C4-2B (cell line): ENCODE data around the gene TRIM63.

Source experiments
- H3K27ac ChIP-seq: fragments of 450-650 bp; 2 replicates; pipeline ENCODE4 v1.5.1; 2017
- ZFX ChIP-seq: fragments of 450-650 bp; IDR thresholded peaks from 2 replicates; pipeline ENCODE4 v1.6.1; 2017
- TF ChIP-seq, protein P1 (sequence below): fragments of 450-650 bp; conservative IDR thresholded peaks from 2 replicates; pipeline ENCODE4 v1.5.1; 2017; ENCODE audit warnings: mild to moderate bottlenecking

The TRIM63 gene

DNA sequence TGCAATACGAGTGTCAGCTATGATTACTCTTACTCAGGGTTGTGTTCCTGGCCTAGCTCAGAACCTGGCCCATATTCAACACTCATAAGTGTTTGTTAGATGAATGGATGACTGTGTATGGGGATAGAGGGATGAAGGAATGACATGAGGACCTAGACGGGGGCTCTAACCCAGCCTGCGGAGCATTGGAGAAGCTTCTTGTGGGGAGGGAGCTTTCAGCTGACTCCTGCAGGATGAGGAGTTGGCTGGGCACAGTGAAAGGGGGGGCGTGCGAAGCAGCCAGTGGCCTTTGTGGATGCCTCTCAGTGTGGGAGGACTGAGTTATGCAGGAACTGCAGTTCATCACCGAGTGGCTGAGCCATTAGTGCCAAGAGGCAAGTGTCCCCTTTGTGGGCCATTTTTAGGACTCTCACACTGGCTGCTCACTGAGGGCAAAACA lies 47.1 kb downstream of the TRIM63 start:
- TF ChIP-seq, protein P1, sequence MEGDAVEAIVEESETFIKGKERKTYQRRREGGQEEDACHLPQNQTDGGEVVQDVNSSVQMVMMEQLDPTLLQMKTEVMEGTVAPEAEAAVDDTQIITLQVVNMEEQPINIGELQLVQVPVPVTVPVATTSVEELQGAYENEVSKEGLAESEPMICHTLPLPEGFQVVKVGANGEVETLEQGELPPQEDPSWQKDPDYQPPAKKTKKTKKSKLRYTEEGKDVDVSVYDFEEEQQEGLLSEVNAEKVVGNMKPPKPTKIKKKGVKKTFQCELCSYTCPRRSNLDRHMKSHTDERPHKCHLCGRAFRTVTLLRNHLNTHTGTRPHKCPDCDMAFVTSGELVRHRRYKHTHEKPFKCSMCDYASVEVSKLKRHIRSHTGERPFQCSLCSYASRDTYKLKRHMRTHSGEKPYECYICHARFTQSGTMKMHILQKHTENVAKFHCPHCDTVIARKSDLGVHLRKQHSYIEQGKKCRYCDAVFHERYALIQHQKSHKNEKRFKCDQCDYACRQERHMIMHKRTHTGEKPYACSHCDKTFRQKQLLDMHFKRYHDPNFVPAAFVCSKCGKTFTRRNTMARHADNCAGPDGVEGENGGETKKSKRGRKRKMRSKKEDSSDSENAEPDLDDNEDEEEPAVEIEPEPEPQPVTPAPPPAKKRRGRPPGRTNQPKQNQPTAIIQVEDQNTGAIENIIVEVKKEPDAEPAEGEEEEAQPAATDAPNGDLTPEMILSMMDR = no peak
- no peak for TF ChIP-seq ZFX
- H3K27ac ChIP-seq = no peak overlapping the region

DNA sequence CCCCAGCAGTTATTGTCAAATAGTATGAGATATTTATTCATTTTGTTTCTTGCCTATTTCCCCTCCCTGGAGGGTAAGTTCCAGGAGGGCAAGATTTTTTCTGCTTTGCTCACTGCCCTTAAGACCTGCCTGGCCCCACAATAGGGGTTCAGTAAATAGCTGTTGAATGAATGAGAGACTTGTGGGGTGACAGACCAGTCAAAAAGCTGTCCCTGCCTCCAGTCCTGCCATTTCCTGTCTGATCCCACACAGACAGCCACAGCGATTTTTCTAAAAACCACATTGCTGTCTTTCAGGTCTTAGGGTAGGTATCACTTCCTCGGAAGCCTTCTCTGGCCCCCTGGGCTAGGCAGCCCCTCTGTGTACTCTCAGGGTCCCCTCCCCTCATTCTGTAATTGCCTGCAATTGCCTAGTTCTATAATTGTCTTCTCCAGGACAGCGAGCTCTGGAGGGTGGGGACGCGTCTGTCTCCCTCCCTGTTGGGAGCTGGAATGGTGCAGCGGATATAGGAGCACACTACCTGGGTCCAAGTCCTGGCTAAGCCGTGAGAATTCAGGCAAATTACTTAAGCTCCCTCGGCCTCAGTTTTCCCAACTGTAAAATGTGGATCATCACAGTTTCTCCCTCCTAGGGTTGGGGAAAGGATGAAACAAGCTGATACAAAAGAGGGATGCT lies 47.7 kb downstream of the TRIM63 start:
- no peak overlapping the region for H3K27ac ChIP-seq
- TF ChIP-seq, protein P1 = no peak
- no peak for TF ChIP-seq ZFX

DNA sequence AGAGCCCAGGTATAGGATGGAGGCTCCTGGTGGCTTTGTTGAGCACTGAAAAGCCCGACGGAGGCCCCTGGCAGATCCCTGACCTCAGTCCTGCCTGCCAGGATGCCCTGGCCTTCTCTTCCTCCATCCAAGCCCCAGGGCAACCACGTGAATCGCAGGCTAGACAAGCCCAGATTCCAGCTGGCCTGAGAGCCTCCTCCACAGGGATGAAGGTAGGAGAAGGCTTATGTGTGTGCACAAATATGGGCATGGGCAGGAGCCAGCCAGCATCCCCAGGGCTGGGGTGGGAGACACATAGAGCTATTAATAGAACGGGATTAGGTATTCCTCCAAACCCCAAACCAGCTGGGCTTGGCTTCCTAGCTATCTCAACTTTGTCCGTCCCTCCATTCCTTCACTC lies 49.8 kb downstream of the TRIM63 start:
- no peak for TF ChIP-seq ZFX
- TF ChIP-seq, protein P1 = no peak
- H3K27ac ChIP-seq = no peak overlapping the region

DNA sequence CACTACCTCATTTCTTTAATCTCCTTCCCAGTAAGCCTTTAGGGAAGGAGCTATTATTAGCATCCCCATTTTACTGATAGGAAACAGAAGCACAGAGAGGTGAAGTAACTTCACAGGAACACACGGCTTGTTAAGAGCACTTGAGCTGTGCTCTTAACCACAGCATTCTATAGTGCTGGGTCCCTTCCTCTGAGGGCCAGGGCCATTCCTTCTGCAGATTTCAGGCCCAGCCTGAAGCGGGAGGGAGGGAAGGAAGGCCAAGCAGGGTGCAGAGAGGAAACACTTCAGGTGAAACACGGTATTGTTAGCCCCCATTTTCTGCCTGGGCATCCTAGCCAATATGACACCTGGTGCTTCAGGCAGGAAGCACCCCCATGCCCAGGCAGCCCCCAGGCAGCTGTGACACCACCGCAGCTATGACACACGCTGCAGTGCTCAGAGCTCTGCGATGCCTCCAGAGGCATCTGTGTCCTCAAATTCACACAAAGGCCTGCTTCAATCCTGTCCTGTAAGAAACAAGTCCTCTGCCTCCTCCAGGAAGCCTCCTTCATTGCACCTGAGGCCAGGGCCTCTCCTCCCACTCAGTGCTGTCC lies 50.4 kb downstream of the TRIM63 start:
- H3K27ac ChIP-seq = no peak overlapping the region
- no peak for TF ChIP-seq ZFX
- TF ChIP-seq, protein P1 = no peak

DNA sequence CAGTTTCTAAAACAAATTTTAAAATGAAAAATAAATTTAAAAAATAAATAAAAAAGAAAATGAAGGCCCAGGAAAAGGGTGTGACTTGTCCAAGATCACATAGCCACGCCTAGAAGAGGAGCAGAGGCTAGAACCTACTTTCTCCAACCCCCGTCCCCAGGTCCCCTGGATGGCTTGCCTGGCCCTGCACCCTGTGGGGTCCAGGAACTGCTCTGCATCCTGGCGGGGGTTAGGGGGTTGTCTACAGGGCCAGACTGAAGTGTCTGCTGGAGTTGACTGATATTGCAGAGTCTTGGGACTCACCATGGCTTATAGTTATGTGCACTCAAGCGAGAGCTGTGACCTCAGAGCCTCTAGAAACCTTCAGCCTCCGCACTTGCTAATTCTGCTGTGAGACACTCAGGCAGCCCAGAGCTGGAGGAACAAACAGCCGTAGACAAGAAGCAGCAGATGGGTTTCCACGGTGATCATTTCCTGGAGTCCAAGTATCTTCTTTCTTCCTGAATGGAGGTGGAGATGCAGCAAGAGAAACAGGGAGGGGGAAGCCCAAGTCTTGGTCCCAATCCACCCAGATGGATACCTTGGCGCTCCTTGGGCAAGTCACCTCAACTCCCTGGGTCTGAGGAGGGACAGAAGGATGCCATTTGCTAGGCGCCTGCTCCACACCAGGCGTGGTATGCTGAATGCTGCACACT lies 51.0 kb downstream of the TRIM63 start:
- no peak overlapping the region for H3K27ac ChIP-seq
- TF ChIP-seq ZFX = no peak

DNA sequence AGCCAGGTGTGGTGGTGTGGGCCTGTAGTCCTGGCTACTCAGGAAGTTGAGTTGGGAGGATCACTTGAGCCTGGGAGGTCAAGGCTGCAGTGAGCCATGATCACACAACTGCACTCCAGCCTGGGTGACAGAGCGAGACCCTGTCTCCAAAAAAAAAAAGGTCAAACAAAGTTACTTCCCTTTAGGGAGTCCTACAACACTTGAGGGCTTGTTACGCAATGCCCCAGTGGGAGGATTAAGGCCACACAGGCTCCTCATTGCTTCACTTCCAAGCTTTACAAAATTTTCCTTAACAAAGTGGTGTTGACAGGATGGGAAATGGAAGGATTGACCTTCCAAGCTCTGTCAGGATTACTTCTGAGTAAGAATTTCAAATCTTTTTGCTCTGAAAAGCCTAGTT lies 52.1 kb downstream of the TRIM63 start:
- no peak overlapping the region for H3K27ac ChIP-seq
- TF ChIP-seq, protein P1 = no peak
- TF ChIP-seq ZFX = no peak

DNA sequence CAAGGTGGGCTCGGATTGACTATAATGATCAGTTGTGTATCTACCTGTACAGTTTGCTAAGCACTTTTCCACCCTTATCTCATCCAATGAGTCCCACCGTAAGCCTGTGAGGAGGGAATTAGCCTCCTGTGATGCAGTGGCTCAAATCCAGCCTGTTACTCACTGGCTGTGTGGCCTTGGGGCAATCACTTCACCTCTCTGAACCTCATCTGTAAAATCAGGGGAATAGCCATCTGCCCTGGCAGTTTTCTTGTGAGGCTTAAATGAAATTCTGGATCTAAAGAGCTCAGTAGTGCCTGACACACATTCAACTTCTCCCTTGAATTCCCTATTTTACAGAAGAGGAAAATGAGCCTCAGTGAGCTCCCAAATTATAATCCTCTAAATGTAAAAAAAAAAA lies 53.3 kb downstream of the TRIM63 start:
- no peak overlapping the region for H3K27ac ChIP-seq
- TF ChIP-seq, protein P1 = no peak
- no peak for TF ChIP-seq ZFX
